Astrocyte of the spinal cord (primary cell): ENCODE measurements around the gene PREX1.

Experiments used
- DNase-seq: peaks from one replicate; pipeline ENCODE4 v3.0.0; 2011; ENCODE audit warnings: low read depth, low spot score
- H3K4me3 ChIP-seq: 2 replicates; pipeline ENCODE4 v1.5.1; 2011; ENCODE audit warnings: low read depth, mild to moderate bottlenecking, low read length, moderate library complexity
- CTCF ChIP-seq: IDR thresholded peaks from 2 replicates; pipeline ENCODE4 v1.5.1; 2012; ENCODE audit warnings: low read depth, mild to moderate bottlenecking, low read length, inconsistent platforms
- in situ Hi-C: cut with HindIII; loops from 2 replicates; pipeline ENCODE4 v1.10.0; 2017; ENCODE audit warnings: low sequenced_read_pairs

PREX1 gene

DNA sequence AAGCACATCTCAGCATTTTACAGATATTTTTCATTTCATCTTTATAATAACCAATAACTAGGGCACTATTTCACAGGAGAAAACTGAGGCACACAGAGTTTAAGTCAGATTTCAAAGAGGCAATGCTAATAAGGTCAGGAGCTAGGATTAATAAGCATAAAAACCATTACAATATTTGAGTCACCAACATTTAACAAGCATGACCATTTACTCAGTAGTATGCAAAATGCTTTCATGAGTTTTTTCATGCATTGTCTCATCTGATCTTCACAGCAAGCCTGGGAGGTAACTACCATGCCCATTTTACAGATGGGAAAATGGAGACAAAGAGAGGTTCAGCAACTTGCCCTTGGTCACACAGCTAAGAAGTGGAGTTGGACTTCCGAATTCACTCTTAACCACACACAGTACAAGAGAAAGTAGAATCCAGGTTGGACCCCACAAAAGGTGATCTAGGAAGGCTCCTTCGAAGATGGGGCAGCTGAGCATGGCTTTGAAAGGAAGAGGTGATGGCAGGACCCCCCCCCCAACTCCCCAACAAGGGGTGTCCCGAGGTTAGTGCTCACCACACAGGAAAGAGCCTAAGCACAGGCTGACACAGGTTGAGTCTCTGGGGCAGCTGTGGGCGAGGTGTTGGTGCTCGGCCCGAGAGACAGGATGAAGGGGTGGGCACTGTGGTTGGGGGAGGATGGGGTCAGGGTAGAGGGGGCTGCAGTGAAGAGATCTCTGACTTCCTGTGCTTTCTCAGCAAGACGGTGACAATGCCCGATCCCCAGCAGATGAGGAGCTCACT is 108.8 kb downstream of the PREX1 start:
- H3K4me3 ChIP-seq: no peak overlapping the region
- TF ChIP-seq CTCF: no peak
- DNase-seq: no peak
- in situ Hi-C loops: no loop called here

- no peak for DNase-seq
- in situ Hi-C loops: no loop called here
- no peak for TF ChIP-seq CTCF
Measured at GRCh38 chr20:48717680-48718223, 110.0 kb downstream of the PREX1 start.

DNA sequence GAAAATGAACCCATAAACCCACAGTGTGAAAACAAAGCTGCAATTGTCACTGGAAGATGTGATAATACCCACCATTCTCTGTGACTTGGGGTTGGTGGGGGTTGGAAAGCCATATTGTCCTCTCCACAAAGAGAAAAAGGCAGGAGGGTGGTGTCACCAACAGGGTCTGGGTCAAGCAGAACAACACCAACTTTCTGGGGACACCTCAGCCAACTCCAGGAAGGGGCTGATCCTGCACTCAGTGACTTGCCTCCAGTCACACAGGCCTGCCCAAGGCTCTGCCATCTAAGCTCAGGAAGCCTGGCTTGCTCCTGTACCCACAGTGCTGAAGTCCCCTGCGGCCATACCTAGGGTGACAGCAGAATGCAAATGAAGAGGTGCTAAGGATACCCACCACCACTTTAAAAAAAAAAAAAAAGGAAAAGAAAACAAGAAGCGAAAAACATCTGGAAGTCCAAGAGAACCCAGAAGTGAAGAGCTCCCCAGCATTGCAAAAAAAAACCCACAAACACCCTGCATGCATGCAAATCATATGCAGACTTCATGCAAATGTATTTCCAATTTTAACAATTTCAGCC is 110.6 kb downstream of the PREX1 start:
- no peak for TF ChIP-seq CTCF
- H3K4me3 ChIP-seq: no peak overlapping the region
- DNase-seq: no peak
- in situ Hi-C loops: no loop called here

More at GRCh38 chr20:48717680-48718223, 110.0 kb downstream of the PREX1 start:
- no peak overlapping the region for H3K4me3 ChIP-seq

GRCh38 chr20:48716541-48716940 is 111.3 kb downstream of the PREX1 start:
- in situ Hi-C loops: no loop called here
- no peak for TF ChIP-seq CTCF
- H3K4me3 ChIP-seq: no peak overlapping the region
- no peak for DNase-seq

GRCh38 chr20:48716086-48716485 is 111.7 kb downstream of the PREX1 start:
- no peak for TF ChIP-seq CTCF
- no peak for DNase-seq
- no peak overlapping the region for H3K4me3 ChIP-seq
- in situ Hi-C loops: no loop called here

DNA sequence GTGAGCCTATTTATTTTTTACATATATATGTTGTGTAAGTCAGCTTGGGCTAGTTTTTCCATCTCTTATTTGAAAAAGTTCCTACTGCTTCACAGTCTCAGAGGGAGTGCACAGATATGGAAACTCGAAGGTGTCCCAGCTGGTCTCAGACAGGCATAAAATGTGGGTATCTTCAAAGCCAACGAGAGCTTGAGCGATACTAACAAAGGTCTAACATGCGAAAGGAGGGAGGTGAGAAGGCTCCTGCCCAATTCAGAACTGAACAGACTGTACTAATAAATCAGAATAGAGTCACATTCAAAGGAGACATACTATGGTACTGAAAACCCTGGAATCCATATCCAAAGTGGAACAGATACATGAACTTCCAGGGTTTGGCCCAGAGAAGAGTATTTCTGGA is 113.0 kb downstream of the PREX1 start:
- TF ChIP-seq CTCF: no peak
- in situ Hi-C loops: no loop called here
- no peak for DNase-seq
- H3K4me3 ChIP-seq: no peak overlapping the region
